Suprapubic skin (tissue), 4 donors: ENCODE data around the gene BRME1.

Experiments
- EP300 ChIP-seq: sonication (generic); formaldehyde crosslinking; IDR thresholded peaks from one replicate; pipeline ENCODE4 v1.6.1; 2017; ENCODE audit warnings: antibody characterized with exemption
- POLR2A ChIP-seq, 2 donors: fragments of 450-650 bp; IDR thresholded peaks; one replicate each; pipeline ENCODE4 v1.6.1; 2017; ENCODE audit warnings: antibody characterized with exemption in 2 of 2, mild to moderate bottlenecking in 2 of 2, moderate library complexity in 2 of 2
- POLR2AphosphoS5 ChIP-seq, 3 donors: sonication (generic); formaldehyde crosslinking; IDR thresholded peaks; one replicate each; pipeline ENCODE4 v1.6.1; 2017; ENCODE audit warnings: antibody characterized with exemption in 3 of 3
- TF ChIP-seq, protein P1 (sequence below), 2 donors: fragments of 200-600 bp in 1 of 2; fragments of 450-650 bp in 1 of 2; sonication (generic) in 1 of 2; IDR thresholded peaks; one replicate each; pipeline ENCODE4 v1.5.1; 2016 to 2019; ENCODE audit warnings: antibody characterized with exemption in 2 of 2, mild to moderate bottlenecking in 1 of 2, moderate library complexity in 1 of 2

- TF ChIP-seq, protein P1, sequence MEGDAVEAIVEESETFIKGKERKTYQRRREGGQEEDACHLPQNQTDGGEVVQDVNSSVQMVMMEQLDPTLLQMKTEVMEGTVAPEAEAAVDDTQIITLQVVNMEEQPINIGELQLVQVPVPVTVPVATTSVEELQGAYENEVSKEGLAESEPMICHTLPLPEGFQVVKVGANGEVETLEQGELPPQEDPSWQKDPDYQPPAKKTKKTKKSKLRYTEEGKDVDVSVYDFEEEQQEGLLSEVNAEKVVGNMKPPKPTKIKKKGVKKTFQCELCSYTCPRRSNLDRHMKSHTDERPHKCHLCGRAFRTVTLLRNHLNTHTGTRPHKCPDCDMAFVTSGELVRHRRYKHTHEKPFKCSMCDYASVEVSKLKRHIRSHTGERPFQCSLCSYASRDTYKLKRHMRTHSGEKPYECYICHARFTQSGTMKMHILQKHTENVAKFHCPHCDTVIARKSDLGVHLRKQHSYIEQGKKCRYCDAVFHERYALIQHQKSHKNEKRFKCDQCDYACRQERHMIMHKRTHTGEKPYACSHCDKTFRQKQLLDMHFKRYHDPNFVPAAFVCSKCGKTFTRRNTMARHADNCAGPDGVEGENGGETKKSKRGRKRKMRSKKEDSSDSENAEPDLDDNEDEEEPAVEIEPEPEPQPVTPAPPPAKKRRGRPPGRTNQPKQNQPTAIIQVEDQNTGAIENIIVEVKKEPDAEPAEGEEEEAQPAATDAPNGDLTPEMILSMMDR (IDR thresholded peaks at IDR 0.05) = no peak
- TF ChIP-seq POLR2A (IDR thresholded peaks at IDR 0.05) (peak; percentile 4 to 7), POLR2AphosphoS5 (IDR thresholded peaks at IDR 0.05) (peak in 2 of 3 donors; percentile 76 to 93), EP300 (no peak)
Observed at GRCh38 chr19:13839130-13839937, 66.6 kb downstream of the BRME1 start.
